ENCODE data around the gene HSPB6.

DNA sequence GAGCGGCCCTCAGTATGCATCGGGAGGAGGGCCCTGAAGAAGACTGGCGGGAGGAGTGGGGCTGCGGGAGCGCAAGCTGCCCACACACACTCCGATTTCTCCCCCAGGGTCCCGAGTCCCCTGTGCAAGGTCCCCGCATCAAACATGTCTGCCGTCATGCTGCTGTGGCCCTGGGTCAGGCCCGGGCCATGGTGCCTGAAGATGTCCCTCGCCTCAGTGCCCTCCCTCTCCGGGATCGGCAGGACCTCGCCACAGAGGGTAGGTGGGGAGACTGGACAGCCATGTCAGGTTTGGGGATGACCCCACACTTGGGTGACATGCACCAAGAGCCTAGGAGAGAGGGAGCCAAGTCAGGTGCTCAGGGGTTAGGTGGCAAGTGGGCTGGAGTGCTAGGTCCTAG lies 34.4 kb downstream of the HSPB6 start:
- TF ChIP-seq, protein P1, sequence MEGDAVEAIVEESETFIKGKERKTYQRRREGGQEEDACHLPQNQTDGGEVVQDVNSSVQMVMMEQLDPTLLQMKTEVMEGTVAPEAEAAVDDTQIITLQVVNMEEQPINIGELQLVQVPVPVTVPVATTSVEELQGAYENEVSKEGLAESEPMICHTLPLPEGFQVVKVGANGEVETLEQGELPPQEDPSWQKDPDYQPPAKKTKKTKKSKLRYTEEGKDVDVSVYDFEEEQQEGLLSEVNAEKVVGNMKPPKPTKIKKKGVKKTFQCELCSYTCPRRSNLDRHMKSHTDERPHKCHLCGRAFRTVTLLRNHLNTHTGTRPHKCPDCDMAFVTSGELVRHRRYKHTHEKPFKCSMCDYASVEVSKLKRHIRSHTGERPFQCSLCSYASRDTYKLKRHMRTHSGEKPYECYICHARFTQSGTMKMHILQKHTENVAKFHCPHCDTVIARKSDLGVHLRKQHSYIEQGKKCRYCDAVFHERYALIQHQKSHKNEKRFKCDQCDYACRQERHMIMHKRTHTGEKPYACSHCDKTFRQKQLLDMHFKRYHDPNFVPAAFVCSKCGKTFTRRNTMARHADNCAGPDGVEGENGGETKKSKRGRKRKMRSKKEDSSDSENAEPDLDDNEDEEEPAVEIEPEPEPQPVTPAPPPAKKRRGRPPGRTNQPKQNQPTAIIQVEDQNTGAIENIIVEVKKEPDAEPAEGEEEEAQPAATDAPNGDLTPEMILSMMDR (IDR thresholded peaks at IDR 0.05; ENCODE audit: insufficient read depth, low read depth, low read length): no peak
- TF ChIP-seq EZH2 (IDR thresholded peaks at IDR 0.05; ENCODE audit: insufficient read depth, low read length): no peak

Data from astrocyte (in vitro differentiated cells and primary cell).